Measurements from ENCODE around the gene GRIK3.

Gene GRIK3

GRCh38 chr1:37042506-37042905, 8.2 kb upstream of the GRIK3 start:
- DNase-seq = no peak

GRCh38 chr1:37041483-37041882, 7.2 kb upstream of the GRIK3 start:
- no peak for DNase-seq

GRCh38 chr1:37040773-37041172, 6.5 kb upstream of the GRIK3 start:
- DNase-seq = no peak

- no peak for DNase-seq
These were observed 5.9 kb upstream of the GRIK3 start for GRCh38 chr1:37040261-37040660.

GRCh38 chr1:37038227-37039093, 4.1 kb upstream of the GRIK3 start:
- DNase-seq = no peak

GRCh38 chr1:37037690-37038089, 3.4 kb upstream of the GRIK3 start:
- DNase-seq = no peak

GRCh38 chr1:37036667-37037053, 2.3 kb upstream of the GRIK3 start:
- no peak for DNase-seq

- DNase-seq = no peak
These were observed 1.7 kb upstream of the GRIK3 start for GRCh38 chr1:37035796-37036666.

GRCh38 chr1:37035014-37035691, 838 bp upstream of the GRIK3 start:
- no peak for DNase-seq

GRCh38 chr1:37033355-37034101, 787 bp downstream of the GRIK3 start:
- DNase-seq = no peak

GRCh38 chr1:37032660-37033354, 1.5 kb downstream of the GRIK3 start:
- DNase-seq = no peak

GRCh38 chr1:37031871-37032270, 2.4 kb downstream of the GRIK3 start:
- no peak for DNase-seq

- DNase-seq = no peak
These were observed 2.9 kb downstream of the GRIK3 start for GRCh38 chr1:37031429-37031828.

- DNase-seq = no peak
These were observed 5.2 kb downstream of the GRIK3 start for GRCh38 chr1:37028981-37029617.

GRCh38 chr1:37021502-37021901, 12.8 kb downstream of the GRIK3 start:
- no peak for DNase-seq

GRCh38 chr1:37020653-37021277, 13.6 kb downstream of the GRIK3 start:
- DNase-seq = no peak

GRCh38 chr1:37018510-37018909, 15.8 kb downstream of the GRIK3 start:
- DNase-seq = no peak

GRCh38 chr1:37017720-37018119, 16.6 kb downstream of the GRIK3 start:
- DNase-seq = no peak

GRCh38 chr1:37016121-37016520, 18.2 kb downstream of the GRIK3 start:
- DNase-seq = no peak

GRCh38 chr1:37015713-37016112, 18.6 kb downstream of the GRIK3 start:
- no peak for DNase-seq

GRCh38 chr1:37012226-37012625, 22.1 kb downstream of the GRIK3 start:
- no peak for DNase-seq
